ENCODE results near the gene NPHP4.

GRCh38 chr1:5839881-5840550 lies 152.2 kb downstream of the NPHP4 start:
- TF ChIP-seq CTCF (IDR thresholded peaks at IDR 0.05; ENCODE audit: low read length) = no peak
- TF ChIP-seq EZH2 (IDR thresholded peaks at IDR 0.05; ENCODE audit: borderline replicate concordance, low read length) = no peak

Data from OCI-LY1 (cell line).